GM03348 (cell line): ENCODE measurements around the gene UBXN2A.
"Not testable (repeated sequence)": the region's sequence is repeated elsewhere in the genome, so short reads cannot be mapped to it uniquely, and the experiment has no call there.

ENCODE experiments used
- DNase-seq: peaks from one replicate; pipeline ENCODE4 v3.0.0; 2012; ENCODE audit warnings: low spot score

Gene UBXN2A

DNA sequence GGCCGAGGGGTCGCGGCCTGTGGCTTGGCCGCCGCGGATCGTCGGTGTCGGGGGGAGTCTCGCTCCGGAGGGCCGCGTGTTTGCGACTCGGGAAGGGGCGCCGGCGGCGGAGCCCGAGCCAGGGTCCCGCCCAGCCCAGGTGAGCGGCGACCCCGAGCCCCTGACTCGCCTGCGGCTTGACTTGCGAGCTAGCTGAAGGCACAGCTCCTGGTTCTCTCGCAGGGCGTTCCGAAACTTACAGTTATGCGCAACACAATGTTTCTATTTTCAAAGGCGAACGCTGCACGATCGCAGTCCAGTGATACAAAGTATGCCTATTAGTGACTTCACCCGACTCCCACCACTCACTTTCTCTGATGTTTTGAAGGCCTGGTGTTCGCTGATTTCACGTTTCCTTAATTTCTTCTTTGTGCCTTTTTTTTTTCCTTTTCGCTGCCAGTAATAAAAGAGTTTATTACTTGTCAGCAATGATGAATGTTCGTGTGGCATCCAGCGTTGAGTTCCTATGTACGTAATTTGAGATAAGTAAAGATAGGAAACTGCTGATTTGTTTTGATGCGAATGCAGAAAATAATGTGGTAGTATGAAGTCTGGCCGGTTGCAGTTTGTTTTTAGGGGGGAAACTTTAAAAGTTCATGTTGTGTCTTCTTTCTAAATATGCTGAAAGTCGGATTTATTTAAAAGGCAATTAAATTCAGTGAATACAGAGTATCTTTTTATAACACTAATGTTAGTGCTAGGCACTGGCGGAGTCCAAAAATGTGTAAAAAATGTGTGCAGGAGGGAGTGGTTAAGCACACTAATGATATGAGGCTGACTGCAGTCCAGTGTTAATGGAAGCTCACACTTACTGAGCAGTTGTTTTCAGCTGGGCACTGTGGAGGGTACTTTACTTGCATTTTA is 706 bp downstream of the UBXN2A start:
- no peak for DNase-seq

DNA sequence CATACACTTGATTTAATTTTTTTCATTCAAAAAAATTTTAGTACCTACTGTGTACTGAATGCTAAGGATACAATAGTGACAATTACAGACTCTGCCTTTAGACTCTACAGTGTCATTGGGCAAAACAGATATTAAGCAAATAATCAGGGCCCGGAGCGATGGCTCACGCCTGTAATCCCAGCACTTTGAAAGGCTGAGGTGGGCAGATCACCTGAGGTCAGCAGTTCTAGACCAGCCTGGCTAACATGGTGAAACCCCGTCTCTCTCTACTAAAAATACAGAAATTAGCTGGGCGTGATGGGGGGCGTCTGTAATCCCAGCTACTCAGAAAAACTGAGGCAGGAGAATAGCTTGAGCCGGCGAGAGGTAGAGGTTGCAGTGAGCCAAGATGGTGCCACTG is 1.4 kb downstream of the UBXN2A start:
- no peak for DNase-seq

DNA sequence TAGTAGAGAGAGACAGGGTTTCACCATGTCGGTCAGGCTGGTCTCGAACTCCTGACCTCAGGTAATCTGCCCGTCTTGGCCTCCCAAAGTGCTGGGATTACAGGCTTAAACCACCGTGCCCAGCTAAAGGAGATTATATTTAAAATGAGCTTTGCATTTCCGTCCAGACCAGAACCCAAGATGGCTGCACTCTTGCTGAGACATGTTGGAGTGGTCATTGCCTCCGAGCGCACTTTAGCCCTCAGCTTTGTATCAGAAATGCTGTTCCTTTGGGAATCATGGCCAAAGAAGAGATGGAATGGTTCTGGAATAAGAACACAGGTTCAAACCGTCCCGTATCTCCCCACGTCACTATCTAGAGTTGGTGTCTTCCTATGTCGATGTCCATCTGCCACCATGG is 3.4 kb downstream of the UBXN2A start:
- DNase-seq = no peak

DNA sequence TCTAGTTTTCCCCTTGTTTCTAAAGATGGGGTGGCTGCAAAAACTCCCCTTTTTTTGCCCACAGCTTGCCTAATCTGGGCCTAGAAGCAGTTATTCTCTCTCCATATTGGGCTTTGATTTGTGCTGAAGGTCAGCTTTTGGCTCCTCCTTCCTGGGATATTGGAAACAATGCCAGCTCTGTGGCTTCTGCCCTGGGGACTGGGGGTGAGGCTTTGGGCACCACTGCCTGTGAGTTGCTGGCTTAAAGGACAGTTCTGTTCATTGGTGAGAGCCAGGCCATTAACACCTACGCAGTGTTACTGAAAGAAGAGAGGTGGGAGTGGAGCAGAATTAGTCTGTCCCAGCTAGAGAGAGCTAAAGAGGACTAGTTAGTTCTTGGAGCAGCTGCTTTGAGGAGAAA is 4.3 kb downstream of the UBXN2A start:
- DNase-seq = no peak

DNA sequence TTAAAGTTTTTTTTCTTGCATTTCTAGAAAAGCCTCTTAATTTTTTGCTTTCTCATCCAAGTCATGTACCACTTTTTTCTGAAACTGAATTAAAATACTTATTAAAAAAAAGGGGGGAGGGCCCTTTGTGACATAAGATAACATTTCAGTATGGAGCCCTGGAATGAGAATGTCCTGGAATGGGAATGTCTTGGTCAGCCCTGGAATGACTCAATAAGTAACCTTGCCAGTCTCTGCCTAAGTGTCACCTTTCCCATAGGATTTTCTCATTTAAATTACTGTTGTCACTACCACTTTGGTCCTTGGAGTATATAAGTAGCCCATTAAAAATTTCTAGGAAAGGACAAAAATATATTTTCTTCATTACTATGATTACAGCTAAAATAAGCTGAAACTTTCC is 4.7 kb downstream of the UBXN2A start:
- DNase-seq = no peak

DNA sequence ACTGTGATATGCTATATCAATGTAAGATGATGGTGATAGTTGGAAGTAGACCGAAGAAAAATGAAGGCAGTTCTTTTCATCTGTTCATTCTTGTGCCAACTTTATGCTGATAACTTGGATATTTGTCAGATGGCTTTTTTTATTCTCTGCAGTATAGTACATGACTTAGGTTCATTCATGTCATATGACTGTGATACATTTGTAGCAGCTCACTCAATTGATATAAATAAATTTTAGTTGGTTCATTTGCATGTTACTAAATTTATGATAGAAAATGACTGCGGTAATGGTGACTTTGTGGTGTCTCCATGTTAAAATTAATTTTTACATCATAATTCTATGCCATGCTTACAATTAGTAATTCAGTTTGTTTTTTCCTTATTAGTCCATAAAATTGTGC is 7.1 kb downstream of the UBXN2A start:
- no peak for DNase-seq

DNA sequence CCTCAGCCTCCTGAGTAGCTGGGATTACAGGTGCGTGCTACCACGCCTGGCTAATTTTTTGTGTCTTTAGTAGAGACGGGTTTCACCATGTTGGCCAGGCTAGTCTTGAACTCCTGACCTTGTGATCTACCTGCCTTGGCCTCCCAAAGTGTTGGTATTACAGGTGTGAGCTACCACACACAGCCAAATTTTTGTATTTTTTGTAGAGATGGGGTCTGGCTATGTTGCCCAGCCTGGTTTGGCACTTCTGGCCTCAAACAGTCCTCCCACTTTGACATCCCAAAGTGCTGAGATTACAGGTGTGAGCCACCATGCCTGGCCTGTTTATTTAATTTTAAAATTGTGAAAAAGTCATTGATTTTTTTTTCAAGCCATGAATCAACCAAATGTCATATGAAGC is 12.3 kb downstream of the UBXN2A start:
- not testable (repeated sequence) for DNase-seq

DNA sequence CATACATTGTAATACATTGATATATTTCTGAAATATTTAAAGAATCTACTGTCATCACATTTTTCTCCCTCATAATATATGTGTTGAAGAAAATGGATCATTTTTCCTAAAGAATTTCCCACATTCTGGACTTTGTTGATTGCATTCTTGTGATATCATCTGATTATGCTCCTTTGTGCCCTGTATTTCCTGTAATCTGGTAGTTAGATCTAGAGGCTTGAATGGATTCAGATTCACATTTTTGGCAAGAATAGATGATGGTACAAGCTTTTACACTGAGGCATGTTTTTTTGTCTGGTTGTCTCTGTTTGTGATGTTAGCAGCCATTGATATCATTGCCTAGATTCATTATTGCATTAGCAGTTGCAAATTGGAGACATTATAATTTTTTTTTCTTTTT is 13.4 kb downstream of the UBXN2A start:
- no peak for DNase-seq

DNA sequence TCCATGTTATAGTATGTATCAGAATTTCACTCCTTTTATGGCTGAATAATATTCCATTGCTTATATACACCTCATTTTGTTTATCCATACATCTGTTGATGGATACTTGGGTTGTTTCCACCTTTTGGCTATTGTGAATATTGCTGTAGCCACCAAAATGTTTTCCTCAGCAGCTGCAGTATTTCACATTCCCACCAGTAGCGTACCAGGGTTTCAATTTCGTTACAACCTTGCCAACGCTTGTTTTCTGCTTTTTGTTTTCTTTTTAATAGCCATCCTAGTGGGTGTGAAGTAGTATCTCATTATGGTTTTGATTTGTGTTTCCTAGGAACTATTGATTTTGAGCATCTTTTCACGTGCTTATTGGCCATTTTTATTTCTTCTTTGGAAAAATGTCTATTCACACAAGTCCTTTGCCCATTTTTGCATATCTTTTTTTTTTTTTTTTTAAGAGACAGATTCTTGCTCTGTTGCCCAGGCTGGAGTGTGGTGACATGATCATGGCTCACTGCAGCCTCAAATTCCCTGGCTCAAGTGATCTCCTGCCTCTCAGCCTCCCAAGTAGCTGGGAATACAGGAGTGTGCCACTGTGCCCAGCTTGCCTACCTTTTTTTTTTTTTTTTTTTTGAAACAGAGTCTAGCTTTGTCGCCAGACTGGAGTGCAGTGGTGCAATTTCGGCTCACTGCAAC is 14.2 kb downstream of the UBXN2A start:
- DNase-seq = peak; percentile 44

DNA sequence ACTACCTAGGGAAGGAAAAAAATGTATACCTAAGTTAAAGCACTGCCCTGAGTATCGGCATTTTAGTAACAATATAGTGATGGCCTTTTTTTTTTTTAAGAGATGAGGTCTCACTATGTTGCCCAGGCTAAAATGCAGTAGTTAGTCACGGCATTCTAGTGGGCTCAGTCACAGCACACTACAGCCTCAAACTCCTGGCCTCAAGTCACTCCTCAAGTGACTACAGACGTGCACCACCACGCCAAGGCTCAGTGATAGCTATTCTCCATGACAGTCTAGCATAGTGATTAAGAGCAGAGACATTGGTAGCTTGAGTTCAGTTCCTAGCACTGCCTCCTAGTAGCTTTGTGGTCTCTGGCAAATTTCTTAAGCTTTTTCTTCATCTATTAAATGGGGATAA is 27.6 kb downstream of the UBXN2A start:
- DNase-seq = no peak

DNA sequence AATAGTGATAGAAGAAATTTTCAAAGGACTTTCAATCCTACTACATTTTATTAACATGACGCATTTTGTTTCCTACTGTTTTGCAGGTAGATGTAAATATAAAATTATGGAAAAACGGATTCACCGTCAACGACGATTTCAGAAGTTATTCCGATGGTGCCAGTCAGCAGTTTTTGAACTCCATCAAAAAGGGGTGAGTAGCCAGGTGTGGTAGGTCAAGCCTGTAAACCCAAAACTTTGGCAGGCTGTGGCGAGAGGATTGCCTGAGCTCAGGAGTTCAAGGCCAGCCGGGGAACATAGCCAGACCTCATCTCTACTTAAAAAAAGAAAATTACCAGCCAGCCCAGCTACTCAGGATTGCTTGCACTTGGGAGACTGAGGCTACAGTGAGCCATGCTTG is 36.6 kb downstream of the UBXN2A start:
- DNase-seq = no peak

DNA sequence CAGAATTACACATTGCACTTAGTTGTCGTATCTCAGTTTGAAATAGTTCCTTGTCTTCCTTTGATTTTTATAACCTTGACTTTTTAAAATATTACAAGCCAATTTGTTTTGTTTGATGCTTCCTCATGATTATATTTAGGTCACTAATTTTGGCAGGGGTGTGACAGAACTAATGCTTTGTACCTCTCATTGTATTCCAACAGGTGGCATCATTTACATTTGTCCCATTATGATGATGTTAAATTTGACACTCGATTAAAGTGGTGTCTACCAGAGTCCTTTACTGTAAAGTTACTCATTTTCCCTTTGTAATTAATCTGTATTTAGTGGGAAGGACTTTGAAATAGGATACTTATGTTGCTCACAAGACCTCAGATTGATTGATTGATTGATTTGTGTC is 48.1 kb downstream of the UBXN2A start:
- DNase-seq = peak; percentile 28

DNA sequence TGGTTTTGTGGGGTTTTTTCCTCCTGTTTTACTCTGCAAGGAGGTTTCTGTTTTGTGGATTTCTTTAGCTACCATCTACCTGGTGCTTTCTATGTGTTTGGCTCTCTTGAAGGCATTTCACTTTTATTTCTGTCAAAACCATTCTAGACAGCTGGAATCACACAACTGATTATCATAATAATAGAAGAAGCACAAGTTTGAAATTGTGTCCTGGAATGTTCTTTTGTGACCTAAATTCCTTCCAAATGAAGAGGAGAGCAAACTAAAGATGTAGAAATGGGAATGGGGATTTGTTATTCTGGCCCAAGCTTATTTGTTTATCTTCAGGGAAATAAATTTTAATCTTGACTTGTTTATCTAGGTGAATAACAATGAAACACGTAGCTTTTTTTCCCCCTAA is 52.7 kb downstream of the UBXN2A start:
- DNase-seq = no peak

DNA sequence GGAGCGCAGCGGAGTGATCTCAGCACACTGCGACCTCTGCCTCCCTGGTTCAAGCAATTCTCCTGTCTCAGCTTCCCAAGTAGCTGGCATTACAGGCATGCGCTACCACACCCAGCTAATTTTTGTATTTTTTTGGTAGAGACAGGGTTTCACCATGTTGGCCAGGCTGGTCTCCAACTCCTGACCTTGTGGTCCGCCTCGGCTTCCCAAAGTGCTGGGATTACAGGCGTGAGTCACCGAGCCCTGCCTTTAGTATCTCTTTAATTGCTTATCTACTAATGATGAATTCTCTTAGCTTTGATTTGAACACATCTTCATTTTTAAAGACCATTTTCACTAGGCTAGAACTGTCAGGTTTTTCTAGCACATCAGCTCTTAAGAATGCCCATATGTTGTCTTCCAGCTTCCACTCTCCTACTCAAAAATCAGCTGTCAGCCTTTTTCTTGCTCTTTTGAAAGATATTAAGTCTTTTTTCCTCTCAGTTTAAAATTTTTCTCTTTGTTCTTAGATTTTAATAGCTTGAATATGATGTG is 53.5 kb downstream of the UBXN2A start:
- no peak for DNase-seq

DNA sequence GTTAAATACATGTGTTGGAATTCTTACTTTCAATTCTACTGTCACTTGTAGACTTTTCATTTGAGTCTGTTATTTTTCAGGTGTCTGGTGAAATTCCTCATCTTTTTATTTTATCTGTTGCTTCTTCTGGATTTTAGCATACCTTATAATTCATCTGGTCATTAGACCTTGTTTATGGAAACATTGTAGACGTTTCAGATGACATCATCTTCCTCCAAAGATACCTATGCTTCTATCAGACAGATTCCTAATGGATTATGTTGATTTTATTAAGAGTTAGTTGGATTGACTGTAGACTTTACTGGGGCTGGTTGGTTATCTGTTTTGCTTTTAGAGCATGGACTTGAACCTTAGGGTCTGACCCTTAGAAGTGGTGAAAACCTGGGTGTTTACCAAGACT is 54.3 kb downstream of the UBXN2A start:
- DNase-seq = no peak

DNA sequence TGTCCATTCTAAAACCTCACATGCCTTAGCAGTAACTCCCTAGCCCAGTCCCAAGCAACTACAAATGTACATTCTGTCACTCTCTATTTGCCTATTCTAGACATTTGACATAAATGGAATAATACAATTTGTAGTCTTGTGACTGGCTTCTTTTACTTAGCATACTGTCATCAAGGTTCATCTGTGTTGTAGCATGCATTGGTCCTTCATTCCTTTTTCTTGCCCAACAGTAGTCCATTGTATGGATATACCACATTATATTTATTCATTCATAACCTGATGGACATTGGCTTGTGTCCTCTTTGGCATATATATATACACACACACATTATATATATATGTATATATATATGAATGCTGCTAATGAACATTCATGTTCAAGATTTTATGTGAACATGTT is 67.4 kb downstream of the UBXN2A start:
- DNase-seq = no peak

DNA sequence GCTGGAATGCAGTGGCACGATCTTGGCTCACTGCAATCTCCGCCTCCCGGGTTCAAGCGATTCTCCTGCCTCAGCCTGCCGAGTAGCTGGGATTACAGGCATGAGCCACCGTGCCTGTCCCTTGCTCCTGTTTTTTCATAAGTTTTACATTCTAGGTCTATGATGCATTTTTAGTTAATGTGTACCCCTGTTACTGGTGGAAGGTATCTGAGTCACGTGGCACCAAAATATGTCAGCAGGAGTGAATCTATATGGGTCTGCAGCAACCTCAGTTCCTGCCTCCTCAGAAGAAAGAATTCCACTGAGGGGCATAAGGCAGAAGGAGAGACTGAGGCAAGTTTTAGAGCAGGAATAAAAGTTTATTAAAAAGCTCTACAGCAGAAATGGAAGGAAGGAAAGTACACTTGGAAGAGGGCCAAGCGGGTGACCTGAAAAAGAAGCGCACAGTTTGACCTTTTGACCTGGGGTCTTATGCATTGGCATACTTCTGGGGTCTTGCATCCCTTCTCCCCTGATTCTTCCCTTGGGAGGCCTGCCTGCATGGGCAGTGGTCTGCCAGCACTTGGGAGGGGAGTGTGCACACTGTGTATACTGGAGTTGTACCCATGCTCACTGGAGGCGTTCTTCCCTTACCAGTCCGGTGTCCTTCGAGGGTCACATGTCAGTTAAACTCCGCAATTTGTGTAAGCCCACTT is 68.6 kb downstream of the UBXN2A start:
- DNase-seq = no peak

DNA sequence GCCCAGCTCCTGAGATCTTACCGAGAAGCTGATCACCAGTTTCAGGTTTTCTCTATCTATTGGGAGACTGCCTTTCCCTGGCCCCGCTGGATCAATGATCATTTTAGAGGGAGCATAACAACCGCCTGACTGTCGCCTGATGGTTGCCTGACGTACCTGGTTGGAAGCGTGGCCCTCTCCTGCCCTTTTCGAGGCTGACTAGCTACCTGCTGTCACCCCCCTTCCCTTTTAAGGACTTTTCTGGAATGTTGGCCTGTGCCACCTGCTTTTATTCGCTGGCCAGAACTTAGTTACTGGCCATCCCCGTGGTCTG is 69.1 kb downstream of the UBXN2A start:
- DNase-seq = no peak

DNA sequence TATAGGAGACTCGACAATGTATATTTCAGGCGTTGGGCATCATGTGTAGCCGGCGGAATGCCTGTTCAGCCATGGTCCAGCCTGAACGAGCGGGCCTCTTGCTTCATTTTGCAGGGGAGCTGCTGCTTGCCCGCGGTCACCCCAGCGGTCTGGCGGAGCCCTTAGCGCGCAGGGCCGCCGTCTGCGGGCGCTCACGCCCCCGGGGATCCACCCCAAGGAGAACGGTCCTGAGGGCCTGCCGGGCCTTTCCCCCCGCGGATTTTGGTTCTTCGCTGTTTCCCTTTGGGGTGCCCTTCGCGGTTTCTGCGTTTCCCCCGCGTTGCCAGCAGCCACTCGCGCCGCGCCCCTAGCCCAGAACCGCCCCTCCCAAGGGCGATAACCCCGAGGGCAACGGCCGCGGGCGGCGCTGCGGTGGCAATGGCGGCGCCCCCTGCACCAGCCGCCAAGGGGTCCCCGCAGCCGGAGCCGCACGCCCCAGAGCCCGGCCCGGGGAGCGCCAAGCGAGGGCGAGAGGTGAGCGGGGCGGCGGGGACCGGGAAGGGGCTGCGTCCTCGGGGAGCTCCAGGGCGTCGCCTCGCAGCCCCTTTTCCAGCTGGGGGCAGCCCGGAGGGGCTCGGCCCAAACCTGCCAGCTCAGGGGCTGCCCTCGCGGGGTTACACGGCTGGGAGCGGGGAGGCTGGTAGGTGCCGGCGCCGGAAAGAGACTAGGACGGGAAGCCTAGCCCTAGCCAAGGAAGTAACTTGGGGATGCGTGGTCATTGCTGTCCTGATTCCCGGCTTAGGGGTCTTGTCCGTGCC is 69.6 kb downstream of the UBXN2A start, which contains the start of gene MFSD2B:
Gene MFSD2B (plus strand): TSS at position 406 of the 797 bp plus-strand sequence. CDS start 12 bp downstream, at position 418.
- peak; percentile 71 for DNase-seq

DNA sequence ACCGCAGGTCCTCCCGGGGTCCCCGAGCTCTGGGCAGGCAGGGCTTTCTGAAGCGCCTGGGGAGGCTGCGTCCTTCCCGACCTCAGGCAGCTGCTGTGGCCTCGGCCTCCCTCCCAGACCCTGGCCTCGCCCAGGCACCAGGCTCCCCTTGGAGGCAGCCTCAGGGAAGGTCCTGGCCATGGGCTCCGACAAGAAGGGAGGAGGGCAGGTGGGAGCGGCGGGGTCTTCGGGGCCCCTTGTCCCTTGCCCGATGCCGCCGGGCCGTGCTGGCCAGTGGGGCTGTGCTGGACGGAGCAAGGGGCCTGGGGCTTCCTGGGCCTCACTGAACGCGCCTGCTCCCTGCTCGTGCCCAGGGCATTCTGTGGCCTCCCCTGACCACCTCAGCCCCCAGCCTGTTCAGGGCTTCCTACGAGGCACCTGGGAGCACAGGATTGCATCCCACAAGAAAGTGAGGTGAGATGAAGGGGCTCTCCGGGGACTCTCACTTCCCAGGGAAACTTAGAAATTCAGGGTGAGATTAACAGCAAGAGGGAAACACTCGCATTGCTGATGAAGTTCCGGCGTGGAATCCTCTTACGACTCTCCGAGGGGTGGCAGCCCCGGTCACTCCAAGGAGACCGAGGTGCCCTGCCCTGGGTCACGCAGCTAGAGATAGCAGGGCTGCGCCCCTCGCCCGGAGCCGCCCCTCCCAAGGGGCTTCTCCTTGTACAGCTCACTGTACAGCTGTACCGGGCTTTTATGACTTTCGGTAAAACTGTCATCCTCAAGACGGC is 70.4 kb downstream of the UBXN2A start:
- no peak for DNase-seq
